Measurements from ENCODE around the gene FANCD2. TPM values are rescaled to one million over a fixed set of nuclear protein-coding genes. Genes with fewer than 3 reads are reported as not detected.

FANCD2 gene
- polyA plus RNA-seq, 1 donor from 2014 or later = 3.3 TPM

DNA sequence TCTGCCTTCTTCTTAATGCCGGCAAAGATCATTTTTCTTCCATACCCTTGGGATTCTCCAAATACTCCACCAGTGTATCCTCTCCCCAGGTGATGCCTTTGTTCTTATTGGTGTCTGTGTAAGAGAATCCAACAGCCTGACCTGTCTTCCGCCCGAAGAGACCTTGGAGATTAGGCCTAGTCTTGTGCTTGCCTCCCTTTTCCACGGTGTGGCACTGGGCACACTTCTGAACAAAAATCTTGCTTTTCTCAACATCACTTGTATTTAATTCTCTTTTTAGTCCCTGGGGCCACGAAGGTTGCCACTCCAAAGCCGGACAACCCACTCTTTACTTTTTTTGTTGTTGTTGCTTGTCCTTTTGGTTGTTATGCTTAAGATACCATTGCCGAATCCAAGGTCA is 25.6 kb upstream of the FANCD2 start:
- no peak overlapping the region for H3K4me2 ChIP-seq (ENCODE audit: low read length)
- H3K79me2 ChIP-seq (replicated peaks; ENCODE audit: insufficient read depth, low read length) = no peaks in the 10 kb centered on the region
- no peak overlapping the region for H3K27ac ChIP-seq (ENCODE audit: low read length)
- H3K9me2 ChIP-seq (ENCODE audit: insufficient read depth, low read length) = no peaks in the 10 kb centered on the region
- H4K20me1 ChIP-seq (ENCODE audit: insufficient read depth) = no peaks in the 10 kb centered on the region
- H3K9me3 ChIP-seq (ENCODE audit: low read length) = no peaks in the 10 kb centered on the region
- H3K9ac ChIP-seq (ENCODE audit: low read length) = no peak overlapping the region
- H3F3A ChIP-seq (ENCODE audit: insufficient read depth, low read length, poor library complexity, severe bottlenecking) = no peaks in the 10 kb centered on the region
- no peak overlapping the region for H3K4me3 ChIP-seq (ENCODE audit: low read length)
- no peaks in the 10 kb centered on the region for H3K27me3 ChIP-seq (ENCODE audit: insufficient read depth, low read depth, low read length)
- TF ChIP-seq POLR2AphosphoS5 (IDR thresholded peaks at IDR 0.05) (no peak), MXI1 (conservative IDR thresholded peaks at IDR 0.05; ENCODE audit: poor library complexity, severe bottlenecking) (no peak), TAF1 (IDR thresholded peaks at IDR 0.05; ENCODE audit: low read depth) (no peak), EZH2 (IDR thresholded peaks at IDR 0.05; ENCODE audit: borderline replicate concordance, insufficient read depth, low read length, poor library complexity, severe bottlenecking) (no peak), RAD21 (conservative IDR thresholded peaks at IDR 0.05) (no peak), EP300 (conservative IDR thresholded peaks at IDR 0.05; ENCODE audit: poor library complexity, severe bottlenecking) (no peak)
- TF ChIP-seq, protein P1, sequence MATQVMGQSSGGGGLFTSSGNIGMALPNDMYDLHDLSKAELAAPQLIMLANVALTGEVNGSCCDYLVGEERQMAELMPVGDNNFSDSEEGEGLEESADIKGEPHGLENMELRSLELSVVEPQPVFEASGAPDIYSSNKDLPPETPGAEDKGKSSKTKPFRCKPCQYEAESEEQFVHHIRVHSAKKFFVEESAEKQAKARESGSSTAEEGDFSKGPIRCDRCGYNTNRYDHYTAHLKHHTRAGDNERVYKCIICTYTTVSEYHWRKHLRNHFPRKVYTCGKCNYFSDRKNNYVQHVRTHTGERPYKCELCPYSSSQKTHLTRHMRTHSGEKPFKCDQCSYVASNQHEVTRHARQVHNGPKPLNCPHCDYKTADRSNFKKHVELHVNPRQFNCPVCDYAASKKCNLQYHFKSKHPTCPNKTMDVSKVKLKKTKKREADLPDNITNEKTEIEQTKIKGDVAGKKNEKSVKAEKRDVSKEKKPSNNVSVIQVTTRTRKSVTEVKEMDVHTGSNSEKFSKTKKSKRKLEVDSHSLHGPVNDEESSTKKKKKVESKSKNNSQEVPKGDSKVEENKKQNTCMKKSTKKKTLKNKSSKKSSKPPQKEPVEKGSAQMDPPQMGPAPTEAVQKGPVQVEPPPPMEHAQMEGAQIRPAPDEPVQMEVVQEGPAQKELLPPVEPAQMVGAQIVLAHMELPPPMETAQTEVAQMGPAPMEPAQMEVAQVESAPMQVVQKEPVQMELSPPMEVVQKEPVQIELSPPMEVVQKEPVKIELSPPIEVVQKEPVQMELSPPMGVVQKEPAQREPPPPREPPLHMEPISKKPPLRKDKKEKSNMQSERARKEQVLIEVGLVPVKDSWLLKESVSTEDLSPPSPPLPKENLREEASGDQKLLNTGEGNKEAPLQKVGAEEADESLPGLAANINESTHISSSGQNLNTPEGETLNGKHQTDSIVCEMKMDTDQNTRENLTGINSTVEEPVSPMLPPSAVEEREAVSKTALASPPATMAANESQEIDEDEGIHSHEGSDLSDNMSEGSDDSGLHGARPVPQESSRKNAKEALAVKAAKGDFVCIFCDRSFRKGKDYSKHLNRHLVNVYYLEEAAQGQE (IDR thresholded peaks at IDR 0.05; ENCODE audit: borderline replicate concordance) = no peak
- no peak overlapping the region for H2AFZ ChIP-seq (ENCODE audit: low read depth, low read length)
- H3K36me3 ChIP-seq (ENCODE audit: insufficient read depth, low read length) = no peaks in the 10 kb centered on the region

DNA sequence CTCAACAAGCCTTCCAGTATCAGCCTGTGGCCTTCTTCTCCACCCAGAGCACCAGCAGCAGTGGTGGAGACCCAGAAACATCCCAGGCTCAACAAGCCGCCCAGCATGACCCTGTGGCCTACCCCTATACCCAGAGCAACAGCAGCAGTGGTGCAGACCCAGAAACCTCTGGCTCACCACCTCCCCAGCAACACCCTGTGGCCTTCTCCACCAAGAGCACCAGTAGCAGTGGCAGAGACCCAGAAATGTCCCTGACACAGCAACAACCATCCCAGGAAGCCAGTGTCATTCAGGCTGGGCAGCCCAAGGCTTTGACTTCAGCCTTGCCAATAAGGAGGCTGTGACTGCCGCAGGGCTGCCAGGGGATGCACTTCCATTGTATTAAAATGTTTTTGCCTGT is 23.3 kb upstream of the FANCD2 start:
- Histone ChIP-seq H3K9me3 (ENCODE audit: low read length) (no peaks in the 10 kb centered on the region), H3K4me2 (ENCODE audit: low read length) (no peak overlapping the region)

More for the DNA sequence above, 23.3 kb upstream of the FANCD2 start:
- Histone ChIP-seq H3K9me2 (ENCODE audit: insufficient read depth, low read length) (no peaks in the 10 kb centered on the region), H3K79me2 (replicated peaks; ENCODE audit: insufficient read depth, low read length) (no peaks in the 10 kb centered on the region), H3K27me3 (ENCODE audit: insufficient read depth, low read depth, low read length) (no peaks in the 10 kb centered on the region), H3K27ac (ENCODE audit: low read length) (no peak overlapping the region), H3K4me3 (ENCODE audit: low read length) (no peak overlapping the region), H3K9ac (ENCODE audit: low read length) (no peak overlapping the region), H3F3A (ENCODE audit: insufficient read depth, low read length, poor library complexity, severe bottlenecking) (no peaks in the 10 kb centered on the region), H4K20me1 (ENCODE audit: insufficient read depth) (no peaks in the 10 kb centered on the region), H2AFZ (ENCODE audit: low read depth, low read length) (no peak overlapping the region), H3K36me3 (ENCODE audit: insufficient read depth, low read length) (no peaks in the 10 kb centered on the region)
- TF ChIP-seq EP300 (conservative IDR thresholded peaks at IDR 0.05; ENCODE audit: poor library complexity, severe bottlenecking) (no peak), TAF1 (IDR thresholded peaks at IDR 0.05; ENCODE audit: low read depth) (no peak), SMC3 (conservative IDR thresholded peaks at IDR 0.05; ENCODE audit: poor library complexity) (no peak), RAD21 (conservative IDR thresholded peaks at IDR 0.05) (no peak), EZH2 (IDR thresholded peaks at IDR 0.05; ENCODE audit: borderline replicate concordance, insufficient read depth, low read length, poor library complexity, severe bottlenecking) (no peak), POLR2AphosphoS5 (IDR thresholded peaks at IDR 0.05) (no peak), MXI1 (conservative IDR thresholded peaks at IDR 0.05; ENCODE audit: poor library complexity, severe bottlenecking) (no peak), CTCF (IDR thresholded peaks at IDR 0.05; ENCODE audit: poor library complexity, severe bottlenecking) (no peak)
- TF ChIP-seq, protein P1 (IDR thresholded peaks at IDR 0.05; ENCODE audit: borderline replicate concordance) = no peak
